NCI-H2081 treated with DMSO at 0.1 percent for 48 hours (cell line): ENCODE measurements around the gene KIF5A.

Source experiments
- DNase-seq: peaks from one replicate; lab custom pipeline; 2025; lab: John Stamatoyannopoulos, UW

Gene KIF5A

GRCh38 chr12:57632073-57632957, 82.5 kb downstream of the KIF5A start:
- DNase-seq: no peak

GRCh38 chr12:57632958-57633840, 83.4 kb downstream of the KIF5A start, which contains the start of gene B4GALNT1:
Gene B4GALNT1 (minus strand): TSS chr12:57633201. CDS start chr12:57632132, 1,069 bp downstream.
- no peak for DNase-seq
